ENCODE measurements around the gene LMOD2.

GRCh38 chr7:123665157-123665556, 9.5 kb downstream of the LMOD2 start:
- TF ChIP-seq ZC3H11A (IDR thresholded peaks at IDR 0.05) (no peak), REST (IDR thresholded peaks at IDR 0.05) (no peak)

Data from A549 (cell line).